Measurements from ENCODE around the gene EXOC6B. TPM values are rescaled to one million over a fixed set of nuclear protein-coding genes. Genes with fewer than 3 reads are reported as not detected.
"Not testable (repeated sequence)": the region's sequence is repeated elsewhere in the genome, so short reads cannot be mapped to it uniquely, and the experiment has no call there.

Gene EXOC6B
- total RNA-seq, 1 experiment from 2014 or later, result 33.7 TPM

DNA sequence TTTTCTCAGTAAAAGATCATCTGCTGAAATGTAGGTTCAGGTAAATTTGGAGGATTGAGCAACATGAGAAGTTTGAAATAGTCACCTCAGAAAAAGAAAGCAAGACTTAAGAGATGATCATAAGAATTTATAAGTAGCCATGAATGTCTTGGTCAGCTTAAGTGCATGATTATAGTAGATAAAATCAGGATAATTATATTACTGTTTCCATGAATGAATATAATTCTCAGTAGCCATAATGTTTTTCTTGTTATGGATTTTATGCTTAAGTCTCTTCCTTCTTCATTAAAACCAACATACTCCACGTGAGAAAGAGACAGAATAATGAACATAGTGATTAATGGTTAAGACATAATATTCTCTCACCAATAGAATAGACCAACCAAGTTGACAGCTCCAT, 223.7 kb downstream of the EXOC6B start (continued):
- TF ChIP-seq, protein P1, sequence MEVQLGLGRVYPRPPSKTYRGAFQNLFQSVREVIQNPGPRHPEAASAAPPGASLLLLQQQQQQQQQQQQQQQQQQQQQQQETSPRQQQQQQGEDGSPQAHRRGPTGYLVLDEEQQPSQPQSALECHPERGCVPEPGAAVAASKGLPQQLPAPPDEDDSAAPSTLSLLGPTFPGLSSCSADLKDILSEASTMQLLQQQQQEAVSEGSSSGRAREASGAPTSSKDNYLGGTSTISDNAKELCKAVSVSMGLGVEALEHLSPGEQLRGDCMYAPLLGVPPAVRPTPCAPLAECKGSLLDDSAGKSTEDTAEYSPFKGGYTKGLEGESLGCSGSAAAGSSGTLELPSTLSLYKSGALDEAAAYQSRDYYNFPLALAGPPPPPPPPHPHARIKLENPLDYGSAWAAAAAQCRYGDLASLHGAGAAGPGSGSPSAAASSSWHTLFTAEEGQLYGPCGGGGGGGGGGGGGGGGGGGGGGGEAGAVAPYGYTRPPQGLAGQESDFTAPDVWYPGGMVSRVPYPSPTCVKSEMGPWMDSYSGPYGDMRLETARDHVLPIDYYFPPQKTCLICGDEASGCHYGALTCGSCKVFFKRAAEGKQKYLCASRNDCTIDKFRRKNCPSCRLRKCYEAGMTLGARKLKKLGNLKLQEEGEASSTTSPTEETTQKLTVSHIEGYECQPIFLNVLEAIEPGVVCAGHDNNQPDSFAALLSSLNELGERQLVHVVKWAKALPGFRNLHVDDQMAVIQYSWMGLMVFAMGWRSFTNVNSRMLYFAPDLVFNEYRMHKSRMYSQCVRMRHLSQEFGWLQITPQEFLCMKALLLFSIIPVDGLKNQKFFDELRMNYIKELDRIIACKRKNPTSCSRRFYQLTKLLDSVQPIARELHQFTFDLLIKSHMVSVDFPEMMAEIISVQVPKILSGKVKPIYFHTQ (CRISPR knock-in tag; IDR thresholded peaks at IDR 0.05), result no peak
- TF ChIP-seq MAX (CRISPR knock-in tag; IDR thresholded peaks at IDR 0.05) (no peak), ZBTB21 (CRISPR knock-in tag; IDR thresholded peaks at IDR 0.05; ENCODE audit: borderline replicate concordance) (no peak), PRRX2 (CRISPR knock-in tag; IDR thresholded peaks at IDR 0.05) (no peak), USF2 (CRISPR knock-in tag; IDR thresholded peaks at IDR 0.05) (no peak), ZNF532 (CRISPR knock-in tag; IDR thresholded peaks at IDR 0.05; ENCODE audit: borderline replicate concordance) (no peak), ETV6 (CRISPR knock-in tag; IDR thresholded peaks at IDR 0.05) (no peak), ERG (CRISPR knock-in tag; IDR thresholded peaks at IDR 0.05) (no peak), NFYB (CRISPR knock-in tag; conservative IDR thresholded peaks at IDR 0.05; ENCODE audit: low read depth) (no peak)
- TF ChIP-seq, protein P2, sequence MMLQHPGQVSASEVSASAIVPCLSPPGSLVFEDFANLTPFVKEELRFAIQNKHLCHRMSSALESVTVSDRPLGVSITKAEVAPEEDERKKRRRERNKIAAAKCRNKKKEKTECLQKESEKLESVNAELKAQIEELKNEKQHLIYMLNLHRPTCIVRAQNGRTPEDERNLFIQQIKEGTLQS (CRISPR knock-in tag; conservative IDR thresholded peaks at IDR 0.05), result no peak

GRCh38 chr2:72583836-72584235, 242.0 kb downstream of the EXOC6B start:
- POLR2A ChIA-PET; H3K27me3 Mint-ChIP-seq (ENCODE audit: low read depth); H3K36me3 Mint-ChIP-seq; H3K9me3 Mint-ChIP-seq; H3K27ac Mint-ChIP-seq; ATAC-seq; CTCF ChIA-PET; H3K4me3 Mint-ChIP-seq; H3K4me1 Mint-ChIP-seq; DNase-seq (ENCODE audit: low spot score): not testable (repeated sequence)

DNA sequence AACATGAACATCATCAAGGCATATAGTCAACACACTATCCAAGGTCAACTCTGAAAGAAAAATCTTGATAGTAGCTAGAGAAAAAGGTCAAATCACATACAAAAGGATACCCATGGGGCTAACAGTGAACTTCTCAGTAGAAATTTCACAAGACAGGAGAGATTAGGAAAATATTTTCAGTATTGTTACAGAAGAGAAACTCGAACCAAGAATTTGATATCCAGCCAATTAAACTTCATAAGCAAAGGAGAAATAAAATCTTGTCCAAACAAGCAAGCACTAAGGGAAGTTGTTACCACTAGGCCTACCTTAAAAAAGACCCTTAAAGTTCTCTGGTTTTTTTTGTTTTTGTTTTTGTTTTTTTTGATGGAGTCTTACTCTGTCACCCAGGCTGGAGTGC, 242.5 kb downstream of the EXOC6B start:
- Mint-ChIP-seq H3K36me3 (no peaks in the 10 kb centered on the region), H3K4me3 (no peak overlapping the region), H3K9me3 (no peaks in the 10 kb centered on the region), H3K27ac (no peak overlapping the region), H3K4me1 (no peaks in the 10 kb centered on the region), H3K27me3 (ENCODE audit: low read depth) (no peaks in the 10 kb centered on the region)
- DNase-seq (ENCODE audit: low spot score) (no peak), ATAC-seq (no peak)
- ChIA-PET POLR2A (no interaction called here), CTCF (no interaction called here)
- TF ChIP-seq, protein P3, sequence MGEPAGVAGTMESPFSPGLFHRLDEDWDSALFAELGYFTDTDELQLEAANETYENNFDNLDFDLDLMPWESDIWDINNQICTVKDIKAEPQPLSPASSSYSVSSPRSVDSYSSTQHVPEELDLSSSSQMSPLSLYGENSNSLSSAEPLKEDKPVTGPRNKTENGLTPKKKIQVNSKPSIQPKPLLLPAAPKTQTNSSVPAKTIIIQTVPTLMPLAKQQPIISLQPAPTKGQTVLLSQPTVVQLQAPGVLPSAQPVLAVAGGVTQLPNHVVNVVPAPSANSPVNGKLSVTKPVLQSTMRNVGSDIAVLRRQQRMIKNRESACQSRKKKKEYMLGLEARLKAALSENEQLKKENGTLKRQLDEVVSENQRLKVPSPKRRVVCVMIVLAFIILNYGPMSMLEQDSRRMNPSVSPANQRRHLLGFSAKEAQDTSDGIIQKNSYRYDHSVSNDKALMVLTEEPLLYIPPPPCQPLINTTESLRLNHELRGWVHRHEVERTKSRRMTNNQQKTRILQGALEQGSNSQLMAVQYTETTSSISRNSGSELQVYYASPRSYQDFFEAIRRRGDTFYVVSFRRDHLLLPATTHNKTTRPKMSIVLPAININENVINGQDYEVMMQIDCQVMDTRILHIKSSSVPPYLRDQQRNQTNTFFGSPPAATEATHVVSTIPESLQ (CRISPR knock-in tag; IDR thresholded peaks at IDR 0.05), result no peak
- TF ChIP-seq ATF1 (CRISPR knock-in tag; IDR thresholded peaks at IDR 0.05), result no peak
- no peak for TF ChIP-seq ELF4 (CRISPR knock-in tag; IDR thresholded peaks at IDR 0.05; ENCODE audit: low read depth)
- no peak for TF ChIP-seq E2F5 (CRISPR knock-in tag; IDR thresholded peaks at IDR 0.05)
- TF ChIP-seq ZNF425 (CRISPR knock-in tag; conservative IDR thresholded peaks at IDR 0.05), result no peak
- no peak for TF ChIP-seq TP53 (CRISPR knock-in tag; IDR thresholded peaks at IDR 0.05)
- TF ChIP-seq ZNF317 (CRISPR knock-in tag; IDR thresholded peaks at IDR 0.05; ENCODE audit: borderline replicate concordance, low read depth), result no peak
- TF ChIP-seq HMGA2 (CRISPR knock-in tag; IDR thresholded peaks at IDR 0.05), result no peak
- TF ChIP-seq ZNF671 (CRISPR knock-in tag; IDR thresholded peaks at IDR 0.05), result no peak
